Liver (tissue), 9 donors: ENCODE measurements around the gene PSMD11. TPM values are rescaled to one million over a fixed set of nuclear protein-coding genes. Genes with fewer than 3 reads are reported as not detected.

Experiments used
- DNase-seq: peaks from one replicate; pipeline ENCODE4 v3.0.0-alpha.2; 2017; ENCODE audit warnings: low spot score
- H3K27ac ChIP-seq, 2 donors: one replicate each; pipeline ENCODE4 v1.7.0; 2013; ENCODE audit warnings: inconsistent platforms in 2 of 2, low read length in 2 of 2, control low read depth in 1 of 2, low read depth in 1 of 2, mild to moderate bottlenecking in 1 of 2
- H3K27me3 ChIP-seq, 4 donors: one replicate each; pipeline versions ENCODE4 v1.6.1 to v1.7.0; 2013; ENCODE audit warnings: low read length in 3 of 4, inconsistent platforms in 1 of 4, mild to moderate bottlenecking in 1 of 4, moderate library complexity in 1 of 4; ENCODE audit not compliant: control insufficient read depth in 4 of 4, insufficient read depth in 4 of 4
- H3K36me3 ChIP-seq, 4 donors: one replicate each; pipeline versions ENCODE4 v1.6.1 to v1.7.0; 2013; ENCODE audit warnings: low read length in 3 of 4, mild to moderate bottlenecking in 3 of 4, low read depth in 1 of 4, moderate library complexity in 1 of 4; ENCODE audit not compliant: control insufficient read depth in 4 of 4, insufficient read depth in 3 of 4
- H3K4me1 ChIP-seq, 4 donors: one replicate each; pipeline versions ENCODE4 v1.6.1 to v1.7.0; 2013; ENCODE audit warnings: low read length in 3 of 4, mild to moderate bottlenecking in 3 of 4, moderate library complexity in 1 of 4; ENCODE audit not compliant: control insufficient read depth in 4 of 4, insufficient read depth in 4 of 4
- H3K4me3 ChIP-seq, 3 donors: one replicate each; pipeline versions ENCODE4 v1.6.1 to v1.7.0; 2013; ENCODE audit warnings: low read length in 3 of 3, control low read depth in 1 of 3, low read depth in 1 of 3, mild to moderate bottlenecking in 1 of 3
- H3K9ac ChIP-seq, 2 donors: one replicate each; pipeline ENCODE4 v1.7.0; 2013; ENCODE audit warnings: low read length in 2 of 2, mild to moderate bottlenecking in 2 of 2, moderate library complexity in 2 of 2, control low read depth in 1 of 2, low read depth in 1 of 2
- H3K9me3 ChIP-seq, 4 donors: one replicate each; pipeline versions ENCODE4 v1.6.1 to v1.7.0; 2013; ENCODE audit warnings: low read length in 3 of 4; ENCODE audit not compliant: control insufficient read depth in 4 of 4
- ATF3 ChIP-seq: IDR thresholded peaks from 2 replicates; pipeline ENCODE4 v1.6.1; 2016; ENCODE audit warnings: antibody characterized with exemption
- CTCF ChIP-seq: fragments of 150-350 bp; IDR thresholded peaks from 2 replicates; pipeline ENCODE4 v1.5.1; 2017; ENCODE audit warnings: improper control_type of control experiment, low read depth, low read length; ENCODE audit not compliant: missing input control
- EGR1 ChIP-seq, 2 donors: IDR thresholded peaks; 2 replicates each; pipeline ENCODE4 v1.6.1; 2016 to 2018; ENCODE audit warnings: antibody characterized with exemption in 2 of 2, low read depth in 2 of 2
- FOXA1 ChIP-seq: IDR thresholded peaks from 2 replicates; pipeline ENCODE4 v1.6.1; 2016; ENCODE audit warnings: antibody characterized with exemption
- FOXA2 ChIP-seq: IDR thresholded peaks from 2 replicates; pipeline ENCODE4 v1.6.1; 2016; ENCODE audit warnings: antibody characterized with exemption
- GABPA ChIP-seq, 2 donors: IDR thresholded peaks in 1 of 2; conservative IDR thresholded peaks in 1 of 2; 2 replicates each; pipeline ENCODE4 v1.6.1; 2016; ENCODE audit warnings: antibody characterized with exemption in 2 of 2, mild to moderate bottlenecking in 1 of 2, moderate library complexity in 1 of 2
- HNF4A ChIP-seq, 2 donors: conservative IDR thresholded peaks; 2 replicates each; pipeline ENCODE4 v1.6.1; 2016; ENCODE audit warnings: antibody characterized with exemption in 2 of 2, mild to moderate bottlenecking in 2 of 2
- HNF4G ChIP-seq: IDR thresholded peaks from 2 replicates; pipeline ENCODE4 v1.6.1; 2016; ENCODE audit warnings: antibody characterized with exemption
- JUND ChIP-seq, 2 donors: IDR thresholded peaks; 2 replicates each; pipeline ENCODE4 v1.6.1; 2016; ENCODE audit warnings: antibody characterized with exemption in 2 of 2
- NR2F2 ChIP-seq: IDR thresholded peaks from 2 replicates; pipeline ENCODE4 v1.6.1; 2016; ENCODE audit warnings: antibody characterized with exemption
- RAD21 ChIP-seq, 2 donors: IDR thresholded peaks; 2 replicates each; pipeline ENCODE4 v1.6.1; 2016; ENCODE audit warnings: antibody characterized with exemption in 2 of 2, mild to moderate bottlenecking in 2 of 2
- REST ChIP-seq: IDR thresholded peaks from 2 replicates; pipeline ENCODE4 v1.6.1; 2016; ENCODE audit warnings: antibody characterized with exemption, mild to moderate bottlenecking
- RXRA ChIP-seq, 2 donors: IDR thresholded peaks; 2 replicates each; pipeline ENCODE4 v1.6.1; 2017 to 2018; ENCODE audit warnings: antibody characterized with exemption in 2 of 2, mild to moderate bottlenecking in 1 of 2
- SP1 ChIP-seq: IDR thresholded peaks from 2 replicates; pipeline ENCODE4 v1.6.1; 2018; ENCODE audit warnings: antibody characterized with exemption, mild to moderate bottlenecking
- TAF1 ChIP-seq: conservative IDR thresholded peaks from 2 replicates; pipeline ENCODE4 v1.6.1; 2016; ENCODE audit warnings: antibody characterized with exemption, mild to moderate bottlenecking
- YY1 ChIP-seq: IDR thresholded peaks from 2 replicates; pipeline ENCODE4 v1.6.1; 2016; ENCODE audit warnings: antibody characterized with exemption, mild to moderate bottlenecking
- WGBS: extraction: QIAGEN DNeasy Blood & Tissue Kit; methylation state at CpG from one replicate; pipeline ENCODE4 v1.1.7; 2013; 5-methylcytosine and 5-hydroxymethylcytosine counted together
- polyA plus RNA-seq, 2 donors: library from polyadenylated mRNA; stranded (reverse) in 1 of 2; unstranded in 1 of 2; fragments of 200-250 nt in 1 of 2; fragments of >200 nt in 1 of 2; fragmentation: Nextera tagmentation in 1 of 2; extraction: Ambion mirVana in 1 of 2; gene quantifications; one replicate each; pipeline versions ENCODE4 v1.2.1 to v1.2.3, GENCODE V29; 2013 to 2015
- total RNA-seq, 2 donors: library from RNA; depleted of rRNA; stranded (reverse); fragments of >200 nt; gene quantifications; one replicate each; pipeline ENCODE4 v1.2.3, GENCODE V29; 2014
- TF ChIP-seq, protein P1 (sequence below): IDR thresholded peaks from 2 replicates; pipeline ENCODE4 v1.6.1; 2016; ENCODE audit warnings: antibody characterized with exemption
- TF ChIP-seq, protein P2 (sequence below): IDR thresholded peaks from 2 replicates; pipeline ENCODE4 v1.6.1; 2016; ENCODE audit warnings: antibody characterized with exemption
- donor health status: healthy.
- donor health status: healthy.
- donor health status: healthy.
- donor health status: healthy.
- donor health status: healthy.

The PSMD11 gene
- total and polyA plus RNA-seq, 4 donors, result 42.1 to 97.4 (median 68.2) TPM

GRCh38 chr17:32445497-32445896 lies 1.2 kb downstream of the PSMD11 start (continued):
- TF ChIP-seq, protein P1, sequence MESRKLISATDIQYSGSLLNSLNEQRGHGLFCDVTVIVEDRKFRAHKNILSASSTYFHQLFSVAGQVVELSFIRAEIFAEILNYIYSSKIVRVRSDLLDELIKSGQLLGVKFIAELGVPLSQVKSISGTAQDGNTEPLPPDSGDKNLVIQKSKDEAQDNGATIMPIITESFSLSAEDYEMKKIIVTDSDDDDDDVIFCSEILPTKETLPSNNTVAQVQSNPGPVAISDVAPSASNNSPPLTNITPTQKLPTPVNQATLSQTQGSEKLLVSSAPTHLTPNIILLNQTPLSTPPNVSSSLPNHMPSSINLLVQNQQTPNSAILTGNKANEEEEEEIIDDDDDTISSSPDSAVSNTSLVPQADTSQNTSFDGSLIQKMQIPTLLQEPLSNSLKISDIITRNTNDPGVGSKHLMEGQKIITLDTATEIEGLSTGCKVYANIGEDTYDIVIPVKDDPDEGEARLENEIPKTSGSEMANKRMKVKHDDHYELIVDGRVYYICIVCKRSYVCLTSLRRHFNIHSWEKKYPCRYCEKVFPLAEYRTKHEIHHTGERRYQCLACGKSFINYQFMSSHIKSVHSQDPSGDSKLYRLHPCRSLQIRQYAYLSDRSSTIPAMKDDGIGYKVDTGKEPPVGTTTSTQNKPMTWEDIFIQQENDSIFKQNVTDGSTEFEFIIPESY, result no peak
- TF ChIP-seq FOXA2, result no peak
- TF ChIP-seq EGR1 (IDR thresholded peaks at IDR 0.05; ENCODE audit: low read depth in 2 of 2), result no peak

DNA sequence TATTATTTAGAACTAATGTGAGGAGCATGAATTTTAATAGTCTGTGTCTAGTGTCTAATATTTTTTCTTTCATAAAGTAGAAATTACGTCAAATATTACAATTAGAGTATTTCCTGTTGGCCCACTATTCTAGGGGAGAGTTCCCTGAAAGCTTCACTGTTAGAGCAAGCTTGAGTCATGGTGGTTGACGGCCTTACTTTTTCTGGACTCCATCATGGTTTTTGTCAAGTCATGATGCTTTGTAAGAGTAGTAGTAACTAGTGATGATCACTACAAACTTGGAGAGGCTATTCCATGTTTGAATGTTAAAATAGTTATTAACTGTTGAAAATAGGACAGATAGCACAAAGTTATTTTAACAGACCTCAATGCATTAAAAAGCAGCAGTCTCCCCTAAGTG lies 1.7 kb downstream of the PSMD11 start:
- Histone ChIP-seq H3K9ac (no peak overlapping the region), H3K4me3 (peak overlapping the region; percentile 5 to 97 (median 91)), H3K27ac (no peak overlapping the region), H3K27me3 (no peaks in the 10 kb centered on the region), H3K4me1 (peaks cover 1 to 14% (median 10%) of the 10 kb centered on the region in 4 donors), H3K36me3 (peaks cover 4 to 21% (median 15%) of the 10 kb centered on the region in 4 donors), H3K9me3 (no peaks in the 10 kb centered on the region)
- WGBS, result 74% methylated on average over 2 of the region's 2 CpGs
- no peak for DNase-seq
- TF ChIP-seq TAF1, result no peak
- TF ChIP-seq CTCF, result no peak
- TF ChIP-seq FOXA2, result no peak
- TF ChIP-seq RXRA (IDR thresholded peaks at IDR 0.05), result no peak
- TF ChIP-seq, protein P2, sequence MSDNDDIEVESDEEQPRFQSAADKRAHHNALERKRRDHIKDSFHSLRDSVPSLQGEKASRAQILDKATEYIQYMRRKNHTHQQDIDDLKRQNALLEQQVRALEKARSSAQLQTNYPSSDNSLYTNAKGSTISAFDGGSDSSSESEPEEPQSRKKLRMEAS, result no peak
- TF ChIP-seq YY1, result no peak
- TF ChIP-seq, protein P1, result no peak
- no peak for TF ChIP-seq JUND (IDR thresholded peaks at IDR 0.05)
- TF ChIP-seq HNF4G, result no peak
- TF ChIP-seq EGR1 (IDR thresholded peaks at IDR 0.05; ENCODE audit: low read depth in 2 of 2), result no peak
- no peak for TF ChIP-seq RAD21 (IDR thresholded peaks at IDR 0.05)
- no peak for TF ChIP-seq ATF3
- TF ChIP-seq HNF4A (conservative IDR thresholded peaks at IDR 0.05), result no peak
- no peak for TF ChIP-seq GABPA (IDR thresholded peaks at IDR 0.05 in 1 of 2, conservative IDR thresholded peaks at IDR 0.05 in 1 of 2)
- TF ChIP-seq NR2F2, result no peak
- TF ChIP-seq SP1, result no peak
- no peak for TF ChIP-seq FOXA1
- no peak for TF ChIP-seq REST
